Tracheal epithelial cell (primary cell): ENCODE data around the gene PLA2G2A. TPM values are rescaled to one million over a fixed set of nuclear protein-coding genes. Genes with fewer than 3 reads are reported as not detected.

Source experiments
- total RNA-seq: library from RNA; depleted of rRNA; stranded (reverse); fragments of >200 nt; gene quantifications from 2 replicates; pipeline ENCODE4 v1.2.1, GENCODE V29; 2014

The PLA2G2A gene, protein sequence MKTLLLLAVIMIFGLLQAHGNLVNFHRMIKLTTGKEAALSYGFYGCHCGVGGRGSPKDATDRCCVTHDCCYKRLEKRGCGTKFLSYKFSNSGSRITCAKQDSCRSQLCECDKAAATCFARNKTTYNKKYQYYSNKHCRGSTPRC
- not detected in 2 replicates for total RNA-seq

DNA sequence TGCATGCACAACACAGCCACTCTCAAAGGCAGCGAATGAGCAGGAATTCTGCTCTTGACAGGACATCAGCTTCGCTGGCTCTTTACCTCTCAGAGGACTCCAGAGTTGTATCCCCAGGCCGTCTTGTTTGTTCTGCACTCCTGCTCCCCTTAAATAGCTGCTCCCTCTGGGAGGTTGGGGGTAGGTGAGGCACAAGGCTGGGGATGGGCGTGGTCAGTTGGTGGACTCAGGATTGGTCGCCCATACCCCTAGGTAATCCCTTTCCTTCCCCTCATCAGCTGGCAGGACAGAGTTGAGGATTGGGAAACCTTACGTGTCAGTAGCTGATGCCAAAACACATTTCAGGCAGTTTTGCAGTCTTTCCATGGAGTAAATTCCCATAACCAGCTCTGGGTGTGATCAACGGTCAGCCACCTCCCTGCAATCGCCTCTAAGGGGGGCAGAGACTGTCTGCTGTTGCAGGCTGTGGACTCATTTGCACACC, at the start of gene PLA2G2A:
Gene PLA2G2A (minus strand): TSS at position 125 of the 484 bp plus-strand sequence. CDS start 845 bp downstream, outside the sequence.

Other genes with a start within 250 kb of the PLA2G2A start
- gene TMCO4, start 179.7 kb downstream of the PLA2G2A start, total RNA-seq = 5.8 and 10.1 TPM in 2 replicates
- gene RNF186, start 164.3 kb downstream of the PLA2G2A start, total RNA-seq = under 0.01 TPM in 1 of 2 replicates, not detected in the other
- 3.6 and 3.8 TPM in 2 replicates for gene OTUD3, start 97.2 kb downstream of the PLA2G2A start, total RNA-seq
- gene PLA2G2E, start 56.0 kb downstream of the PLA2G2A start, total RNA-seq = not detected in 2 replicates
- gene PLA2G5, start 90.6 kb upstream of the PLA2G2A start, total RNA-seq = not detected in 2 replicates
- not detected in 2 replicates for gene PLA2G2D, start 139.9 kb upstream of the PLA2G2A start, total RNA-seq
- 0.24 TPM in 1 of 2 replicates, not detected in the other for gene PLA2G2F, start 159.7 kb upstream of the PLA2G2A start, total RNA-seq
- 0.24 TPM in 1 of 2 replicates, not detected in the other for gene UBXN10, start 206.5 kb upstream of the PLA2G2A start, total RNA-seq
- not detected in 2 replicates for gene PLA2G2C, start 206.9 kb upstream of the PLA2G2A start, total RNA-seq